Smooth muscle cell (in vitro differentiated cells): ENCODE results near the gene FLT4. TPM values are rescaled to one million over a fixed set of nuclear protein-coding genes. Genes with fewer than 3 reads are reported as not detected.

Source experiments
- DNase-seq: peaks from one replicate; lab custom pipeline; 2025; ENCODE audit not compliant: unreplicated experiment; lab: John Stamatoyannopoulos, UW
- H2AFZ ChIP-seq: fragments of 200-600 bp; sonication (generic); 2 replicates; pipeline ENCODE4 v1.6.0; 2016; ENCODE audit warnings: antibody characterized with exemption, low read depth, mild to moderate bottlenecking
- H3F3A ChIP-seq: fragments of 200-600 bp; sonication (generic); 2 replicates; pipeline ENCODE4 v1.6.0; 2017; ENCODE audit warnings: antibody characterized with exemption, low read depth
- H3K27ac ChIP-seq: fragments of 200-600 bp; sonication (generic); 2 replicates; pipeline ENCODE4 v1.5.1; 2016; ENCODE audit warnings: low read depth, mild to moderate bottlenecking
- H3K27me3 ChIP-seq: fragments of 200-600 bp; sonication (generic); 2 replicates; pipeline ENCODE4 v1.6.1; 2016; ENCODE audit warnings: low read depth, mild to moderate bottlenecking
- H3K36me3 ChIP-seq: fragments of 200-600 bp; sonication (generic); 2 replicates; pipeline ENCODE4 v1.5.1; 2016; ENCODE audit warnings: low read depth
- H3K4me1 ChIP-seq: fragments of 200-600 bp; sonication (generic); 2 replicates; pipeline ENCODE4 v1.5.1; 2016; ENCODE audit warnings: low read depth
- H3K4me2 ChIP-seq: fragments of 200-600 bp; sonication (generic); 2 replicates; pipeline ENCODE4 v1.6.0; 2016; ENCODE audit warnings: mild to moderate bottlenecking
- H3K4me3 ChIP-seq: fragments of 200-600 bp; sonication (generic); 2 replicates; pipeline ENCODE4 v1.5.1; 2016; ENCODE audit warnings: mild to moderate bottlenecking
- H3K79me2 ChIP-seq: fragments of 200-600 bp; sonication (generic); 2 replicates; pipeline ENCODE4 v1.6.0; 2016; ENCODE audit warnings: low read depth, mild to moderate bottlenecking
- H3K9ac ChIP-seq: fragments of 200-600 bp; sonication (generic); 2 replicates; pipeline ENCODE4 v1.6.0; 2016; ENCODE audit warnings: low read depth
- H3K9me3 ChIP-seq: fragments of 200-600 bp; sonication (generic); replicated peaks from 2 replicates; pipeline ENCODE4 v1.5.1; 2016; ENCODE audit warnings: low read depth
- H4K20me1 ChIP-seq: fragments of 200-600 bp; sonication (generic); 2 replicates; pipeline ENCODE4 v1.6.0; 2016; ENCODE audit warnings: low read depth
- CTCF ChIP-seq: fragments of 200-600 bp; sonication (generic); IDR thresholded peaks from 2 replicates; pipeline ENCODE4 v1.5.1; 2017; ENCODE audit warnings: borderline replicate concordance, mild to moderate bottlenecking, antibody characterized with exemption; ENCODE audit not compliant: insufficient read depth, poor library complexity, severe bottlenecking
- WGBS: methylation state at CpG from one replicate; pipeline ENCODE4 v1.1.7; 2016; ENCODE audit warnings: low lambda C conversion rate; 5-methylcytosine and 5-hydroxymethylcytosine counted together
- polyA plus RNA-seq: library from polyadenylated mRNA; unstranded; fragments of >200 nt; fragmentation: Nextera tagmentation; extraction: Ambion mirVana; gene quantifications from 2 replicates; pipeline ENCODE4 v1.2.1, GENCODE V29; 2016
- total RNA-seq: library from RNA; depleted of rRNA; stranded (reverse); fragments of >200 nt; gene quantifications from 2 replicates; pipeline ENCODE4 v1.2.3, GENCODE V29; 2014

Gene FLT4
- total and polyA plus RNA-seq, 2 experiments from 2014 or later = not detected

GRCh38 chr5:180636016-180636402, 13.4 kb downstream of the FLT4 start:
- no peaks in the 10 kb centered on the region for H4K20me1 ChIP-seq
- H3K9ac ChIP-seq = no peak overlapping the region
- no peak overlapping the region for H3K4me3 ChIP-seq
- no peak overlapping the region for H2AFZ ChIP-seq
- H3K27me3 ChIP-seq = no peaks in the 10 kb centered on the region
- no peak overlapping the region for H3K27ac ChIP-seq
- H3K4me1 ChIP-seq = no peaks in the 10 kb centered on the region
- H3K4me2 ChIP-seq = no peak overlapping the region
- TF ChIP-seq CTCF = no peak
- WGBS = 89% methylated on average over 5 of the region's 8 CpGs
- DNase-seq = no peak
- H3F3A ChIP-seq = no peaks in the 10 kb centered on the region
- no peaks in the 10 kb centered on the region for H3K36me3 ChIP-seq
- no peaks in the 10 kb centered on the region for H3K9me3 ChIP-seq
- no peaks in the 10 kb centered on the region for H3K79me2 ChIP-seq

DNA sequence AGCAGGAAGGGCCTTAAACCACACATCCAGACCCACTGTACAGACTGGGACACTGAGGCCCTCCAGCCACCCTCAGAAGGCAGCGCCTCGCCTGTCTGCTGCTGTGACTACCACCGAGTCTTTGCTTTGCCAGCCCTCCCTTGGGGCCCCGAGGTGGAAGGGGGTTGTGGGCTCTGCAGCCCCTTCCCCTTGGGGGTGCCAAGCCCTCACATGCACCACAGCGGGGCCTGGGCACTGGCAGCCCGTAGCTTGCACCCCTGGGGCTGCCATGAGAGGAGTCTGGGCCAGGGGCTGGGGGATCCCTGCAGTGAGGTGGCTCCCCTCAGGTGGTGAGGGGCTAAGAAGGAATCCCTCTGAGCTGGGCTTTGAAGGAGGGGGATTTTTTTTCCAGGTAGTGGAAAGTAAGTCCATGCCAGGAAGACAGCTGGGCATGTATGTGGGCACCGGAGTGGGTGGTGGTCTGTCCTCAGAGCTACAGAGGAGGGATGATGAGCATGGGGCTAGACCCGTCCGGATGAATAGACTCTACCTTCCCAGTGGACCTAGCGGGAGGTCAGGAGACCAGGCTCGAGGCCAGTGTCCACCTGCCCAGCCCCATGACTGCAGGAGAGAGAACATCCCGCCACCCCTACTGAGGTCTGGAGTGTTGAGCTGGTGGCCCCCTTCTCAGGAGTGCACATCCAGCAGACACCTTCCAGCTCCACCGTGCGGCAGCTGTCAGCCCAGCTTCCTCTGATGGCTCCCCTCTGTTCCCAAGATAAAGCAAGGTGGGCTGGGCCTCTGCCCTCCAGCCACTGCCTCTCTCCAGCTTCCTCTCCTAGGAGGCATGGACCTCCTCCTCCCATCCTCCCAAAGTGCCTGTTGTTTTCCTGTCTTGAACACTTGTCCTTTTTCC, 15.9 kb downstream of the FLT4 start:
- Histone ChIP-seq H3K79me2 (no peaks in the 10 kb centered on the region), H2AFZ (no peak overlapping the region), H3K9ac (no peak overlapping the region), H3K4me2 (no peak overlapping the region), H3K27me3 (no peaks in the 10 kb centered on the region), H3K27ac (no peak overlapping the region), H3K4me1 (no peaks in the 10 kb centered on the region), H3K36me3 (no peaks in the 10 kb centered on the region), H3F3A (no peaks in the 10 kb centered on the region), H3K9me3 (no peaks in the 10 kb centered on the region), H3K4me3 (no peak overlapping the region), H4K20me1 (no peaks in the 10 kb centered on the region)
- no peak for DNase-seq
- 88% methylated on average over 14 of the region's 14 CpGs for WGBS
- no peak for TF ChIP-seq CTCF

DNA sequence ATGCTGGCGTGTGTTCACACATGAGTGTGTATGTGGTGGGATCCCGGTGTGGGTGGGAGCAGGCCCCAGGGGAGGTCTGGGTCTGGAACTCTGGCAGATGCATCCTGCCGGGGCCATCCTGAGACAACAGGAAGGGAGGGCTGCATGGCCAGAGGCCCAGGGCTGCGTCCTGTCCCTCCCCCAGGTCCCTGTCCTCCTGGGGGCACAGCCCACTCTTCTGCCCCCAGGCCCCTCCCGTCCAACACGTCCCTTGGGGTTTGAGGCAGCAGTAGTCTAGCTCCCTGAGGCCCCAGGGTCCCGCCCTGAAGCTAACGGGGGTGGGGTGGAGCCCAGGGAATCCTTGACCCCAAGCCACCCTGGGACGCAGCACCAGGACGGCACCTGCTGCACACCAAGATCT, 16.6 kb downstream of the FLT4 start:
- 86% methylated on average over 10 of the region's 10 CpGs for WGBS

More for the DNA sequence above, 16.6 kb downstream of the FLT4 start:
- H3K9me3 ChIP-seq = no peaks in the 10 kb centered on the region
- H2AFZ ChIP-seq = no peak overlapping the region
- TF ChIP-seq CTCF = no peak
- no peak overlapping the region for H3K9ac ChIP-seq
- DNase-seq = no peak
- H3K4me1 ChIP-seq = no peaks in the 10 kb centered on the region
- no peak overlapping the region for H3K4me2 ChIP-seq
- H3K27ac ChIP-seq = no peak overlapping the region
- H3K27me3 ChIP-seq = no peaks in the 10 kb centered on the region
- no peaks in the 10 kb centered on the region for H3K36me3 ChIP-seq
- H3K79me2 ChIP-seq = no peaks in the 10 kb centered on the region
- H3F3A ChIP-seq = no peaks in the 10 kb centered on the region
- H3K4me3 ChIP-seq = no peak overlapping the region
- H4K20me1 ChIP-seq = no peaks in the 10 kb centered on the region
